Lung (tissue), 12 donors: ENCODE data around the gene NAIF1. TPM values are rescaled to one million over a fixed set of nuclear protein-coding genes. Genes with fewer than 3 reads are reported as not detected.

Experiments
- ATAC-seq: fragments of 200-7000 bp; cut with Tn5 transposase; one replicate; pipeline ENCODE4 v1.9.1; 2020; ENCODE audit warnings: moderate number of reproducible peaks; ENCODE audit not compliant: insufficient read depth, low FRiP score
- DNase-seq, 3 donors: peaks; one replicate each; pipeline ENCODE4 v3.0.0-alpha.2; 2013 to 2017
- H3K27ac ChIP-seq, 2 donors: one replicate each; pipeline ENCODE4 v1.5.1; 2013; ENCODE audit warnings: mild to moderate bottlenecking in 2 of 2, moderate library complexity in 2 of 2, control low read depth in 1 of 2, inconsistent platforms in 1 of 2, low read depth in 1 of 2, low read length in 1 of 2
- H3K27me3 ChIP-seq, 3 donors: one replicate each; pipeline ENCODE4 v1.5.1; 2013; ENCODE audit warnings: low read length in 2 of 3; ENCODE audit not compliant: control insufficient read depth in 3 of 3, insufficient read depth in 3 of 3
- H3K36me3 ChIP-seq, 4 donors: one replicate each; pipeline ENCODE4 v1.5.1; 2013; ENCODE audit warnings: low read length in 4 of 4, mild to moderate bottlenecking in 1 of 4, moderate library complexity in 1 of 4; ENCODE audit not compliant: control insufficient read depth in 4 of 4, insufficient read depth in 4 of 4
- H3K4me1 ChIP-seq, 5 donors: one replicate each; pipeline ENCODE4 v1.5.1; 2013; ENCODE audit warnings: low read length in 5 of 5, mild to moderate bottlenecking in 2 of 5, moderate library complexity in 1 of 5; ENCODE audit not compliant: control insufficient read depth in 5 of 5, insufficient read depth in 5 of 5
- H3K4me3 ChIP-seq: one replicate; pipeline ENCODE4 v1.5.1; 2013; ENCODE audit warnings: mild to moderate bottlenecking, control low read depth, moderate library complexity
- H3K9ac ChIP-seq, 2 donors: one replicate each; pipeline ENCODE4 v1.5.1; 2013; ENCODE audit warnings: low read length in 2 of 2, control low read depth in 1 of 2; ENCODE audit not compliant: insufficient read depth in 1 of 2
- H3K9me3 ChIP-seq, 4 donors: one replicate each; pipeline ENCODE4 v1.5.1; 2013; ENCODE audit warnings: low read length in 3 of 4, mild to moderate bottlenecking in 1 of 4, moderate library complexity in 1 of 4; ENCODE audit not compliant: control insufficient read depth in 4 of 4, insufficient read depth in 3 of 4
- WGBS, 2 donors: extraction: QIAGEN DNeasy Blood & Tissue Kit; methylation state at CpG; one replicate each; pipeline ENCODE4 v1.1.7; 2013; 5-methylcytosine and 5-hydroxymethylcytosine counted together
- polyA plus RNA-seq, 2 donors: library from polyadenylated mRNA; stranded (reverse); fragments of 200-250 nt; gene quantifications; one replicate each; pipeline ENCODE4 v1.2.1, GENCODE V29; 2013
- total RNA-seq, 2 donors: library from RNA; depleted of rRNA in 1 of 2; stranded (reverse); fragments of >200 nt in 1 of 2; gene quantifications; one replicate each; pipeline ENCODE4 v1.2.1, GENCODE V29; 2014 to 2021
- TF ChIP-seq, protein P1 (sequence below): IDR thresholded peaks from 2 replicates; pipeline ENCODE4 v1.5.1; 2012; ENCODE audit warnings: mild to moderate bottlenecking; ENCODE audit errors: control extremely low read depth, extremely low read depth
- donor health status: control.
- donor health status: control.
- donor health status: Bipolar disorder and iron deficiency.
- donor health status: healthy.
- donor health status: DM: yes; HTN: yes; CAD: no.

NAIF1 gene
- total and polyA plus RNA-seq, 4 donors = 7.2 to 9.4 (median 8.8) TPM

DNA sequence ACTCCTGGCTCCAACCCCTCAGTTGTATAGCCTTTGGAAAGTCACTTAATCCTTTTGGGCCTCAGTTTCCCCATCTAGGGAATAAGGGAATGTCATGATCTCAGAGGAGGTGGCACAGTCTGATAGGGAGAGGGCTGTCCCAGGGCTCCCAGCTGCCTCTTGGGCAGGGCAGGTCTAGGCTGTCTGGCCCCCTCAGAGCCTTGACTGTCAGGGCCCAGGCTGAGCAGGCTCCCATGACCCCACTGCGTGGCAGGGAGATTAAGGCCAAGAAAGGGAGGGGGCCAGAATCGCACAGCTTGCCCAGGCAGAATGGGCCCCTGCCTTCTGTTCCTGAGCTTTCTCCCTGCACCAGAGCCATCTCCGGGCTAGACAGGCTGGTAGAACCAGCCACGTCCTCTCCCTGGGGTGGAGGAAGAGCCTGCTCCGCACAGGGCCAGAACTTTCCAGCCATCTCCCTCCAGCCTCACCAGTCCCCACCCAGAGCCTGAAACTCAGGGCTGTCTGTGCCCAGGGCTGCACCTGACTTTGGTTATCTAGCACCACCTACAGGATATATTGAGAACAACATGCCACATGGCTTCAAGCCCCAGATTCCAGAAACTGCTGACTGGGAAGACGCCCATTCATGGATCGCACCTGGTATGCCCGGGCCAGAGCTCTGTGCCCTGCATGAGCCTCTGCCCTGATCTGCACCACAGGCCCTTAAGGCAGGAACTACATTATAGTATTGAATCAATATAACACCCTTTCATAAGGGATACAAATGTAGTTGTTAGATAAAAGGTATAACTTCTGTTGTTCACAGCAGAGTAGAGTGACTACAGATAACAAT, 32.1 kb downstream of the NAIF1 start:
- H3K27ac ChIP-seq = no peak overlapping the region
- H3K9me3 ChIP-seq = no peaks in the 10 kb centered on the region
- H3K36me3 ChIP-seq = no peaks in the 10 kb centered on the region
- ATAC-seq (peak; percentile 94), DNase-seq (peak; percentile 50 to 69 (median 69))
- no peak overlapping the region for H3K9ac ChIP-seq
- H3K27me3 ChIP-seq = no peaks in the 10 kb centered on the region
- TF ChIP-seq, protein P1, sequence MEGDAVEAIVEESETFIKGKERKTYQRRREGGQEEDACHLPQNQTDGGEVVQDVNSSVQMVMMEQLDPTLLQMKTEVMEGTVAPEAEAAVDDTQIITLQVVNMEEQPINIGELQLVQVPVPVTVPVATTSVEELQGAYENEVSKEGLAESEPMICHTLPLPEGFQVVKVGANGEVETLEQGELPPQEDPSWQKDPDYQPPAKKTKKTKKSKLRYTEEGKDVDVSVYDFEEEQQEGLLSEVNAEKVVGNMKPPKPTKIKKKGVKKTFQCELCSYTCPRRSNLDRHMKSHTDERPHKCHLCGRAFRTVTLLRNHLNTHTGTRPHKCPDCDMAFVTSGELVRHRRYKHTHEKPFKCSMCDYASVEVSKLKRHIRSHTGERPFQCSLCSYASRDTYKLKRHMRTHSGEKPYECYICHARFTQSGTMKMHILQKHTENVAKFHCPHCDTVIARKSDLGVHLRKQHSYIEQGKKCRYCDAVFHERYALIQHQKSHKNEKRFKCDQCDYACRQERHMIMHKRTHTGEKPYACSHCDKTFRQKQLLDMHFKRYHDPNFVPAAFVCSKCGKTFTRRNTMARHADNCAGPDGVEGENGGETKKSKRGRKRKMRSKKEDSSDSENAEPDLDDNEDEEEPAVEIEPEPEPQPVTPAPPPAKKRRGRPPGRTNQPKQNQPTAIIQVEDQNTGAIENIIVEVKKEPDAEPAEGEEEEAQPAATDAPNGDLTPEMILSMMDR = peak; percentile 97
- 36 to 46% methylated on average over 8 of the region's 8 CpGs for WGBS, 2 donors
- no peak overlapping the region for H3K4me3 ChIP-seq
- H3K4me1 ChIP-seq = no peaks in the 10 kb centered on the region

DNA sequence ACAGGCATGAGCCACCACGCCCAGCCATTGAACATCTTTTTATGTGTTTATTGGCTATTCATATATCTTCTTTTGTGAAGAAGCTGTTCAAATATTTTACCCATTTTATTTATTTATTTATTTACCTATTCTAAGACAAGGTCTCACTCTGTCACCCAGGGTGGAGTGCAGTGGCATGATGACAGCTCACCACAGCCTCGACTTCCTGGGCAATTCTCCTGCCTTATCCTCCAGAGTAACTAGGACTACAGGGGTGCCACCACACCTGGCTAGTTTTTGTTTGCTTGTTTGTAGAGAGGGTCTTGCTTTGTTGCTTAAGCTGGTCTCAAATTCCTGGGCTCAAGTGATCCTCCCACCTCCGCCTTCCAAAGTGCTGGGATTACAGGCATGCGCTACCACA, 33.5 kb downstream of the NAIF1 start:
- Histone ChIP-seq H3K27ac (no peak overlapping the region), H3K27me3 (no peaks in the 10 kb centered on the region), H3K4me3 (no peak overlapping the region), H3K4me1 (no peaks in the 10 kb centered on the region), H3K9me3 (no peaks in the 10 kb centered on the region), H3K36me3 (no peaks in the 10 kb centered on the region), H3K9ac (no peak overlapping the region)
- TF ChIP-seq, protein P1 = no peak
- DNase-seq = no peak
- ATAC-seq = no peak
- 90 to 92% methylated on average over 4 of the region's 4 CpGs for WGBS, 2 donors

DNA sequence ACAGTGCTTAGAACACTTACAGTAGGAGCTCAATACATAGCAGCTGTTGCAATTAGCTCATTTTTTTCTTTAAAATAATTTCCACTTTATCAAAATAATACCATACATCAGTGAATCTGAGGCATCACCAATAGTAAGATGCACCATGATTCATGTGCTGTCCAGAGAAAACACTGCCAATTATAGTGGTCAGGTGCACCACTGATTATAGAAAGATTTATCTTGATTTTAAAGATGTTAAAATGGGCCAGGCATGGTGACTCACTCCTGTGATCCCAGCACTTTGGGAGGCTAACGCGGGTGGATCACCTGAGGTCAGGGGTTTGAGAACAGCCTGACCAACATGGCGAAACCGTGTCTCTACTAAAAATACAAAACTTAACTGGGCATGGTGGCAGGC, 39.4 kb downstream of the NAIF1 start:
- no peak for ATAC-seq
- Histone ChIP-seq H3K9ac (no peak overlapping the region), H3K9me3 (no peaks in the 10 kb centered on the region), H3K27me3 (no peaks in the 10 kb centered on the region), H3K36me3 (no peaks in the 10 kb centered on the region), H3K4me3 (no peak overlapping the region), H3K27ac (no peak overlapping the region), H3K4me1 (peaks cover 0 to 2% (median 0%) of the 10 kb centered on the region in 5 donors)
- WGBS, 2 donors = 93 to 96% methylated on average over 4 of the region's 4 CpGs
- DNase-seq = no peak
- TF ChIP-seq, protein P1 = no peak
